PC-3 (cell line): ENCODE data around the gene CHID1.

Experiments
- EZH2 ChIP-seq: fragments of 300-600 bp; sonication (generic); IDR thresholded peaks from one replicate; pipeline ENCODE4 v1.6.1; 2017; ENCODE audit warnings: antibody characterized with exemption, mild to moderate bottlenecking, low read length; ENCODE audit not compliant: unreplicated experiment
- TF ChIP-seq, protein P1 (sequence below): fragments of 300-600 bp; sonication (generic); conservative IDR thresholded peaks from 2 replicates; pipeline ENCODE4 v1.5.1; 2017; ENCODE audit warnings: antibody characterized with exemption, low read depth, mild to moderate bottlenecking, low read length

DNA sequence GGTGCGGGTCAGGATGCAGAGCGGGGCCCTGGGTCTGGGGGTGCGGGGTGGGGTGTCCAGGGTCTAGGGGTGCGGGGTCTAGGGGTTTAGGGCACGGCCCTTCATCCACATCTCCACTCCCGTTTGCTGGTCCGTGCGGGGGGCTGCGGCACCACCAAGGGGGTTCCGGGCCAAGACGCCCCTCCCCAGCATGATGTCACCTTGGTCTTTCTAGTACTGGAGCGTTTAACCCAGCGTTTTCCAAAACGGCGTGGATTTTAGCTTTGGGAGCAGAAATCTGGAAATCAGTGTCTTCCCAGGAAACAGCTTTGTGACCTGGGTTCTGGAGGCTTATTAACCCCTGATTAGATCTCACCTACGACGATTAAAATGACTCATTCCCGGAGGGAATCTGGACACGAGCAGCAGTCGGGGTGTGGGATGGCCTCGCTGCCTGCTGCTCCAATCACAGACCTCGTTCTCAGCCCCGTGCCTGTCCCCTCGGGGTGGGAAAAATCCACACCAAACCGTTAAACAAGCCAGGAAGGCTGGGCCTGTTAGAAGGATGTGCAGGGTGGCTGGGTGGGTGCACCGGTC lies 15.8 kb upstream of the CHID1 start:
- TF ChIP-seq EZH2, result no peak
- TF ChIP-seq, protein P1, sequence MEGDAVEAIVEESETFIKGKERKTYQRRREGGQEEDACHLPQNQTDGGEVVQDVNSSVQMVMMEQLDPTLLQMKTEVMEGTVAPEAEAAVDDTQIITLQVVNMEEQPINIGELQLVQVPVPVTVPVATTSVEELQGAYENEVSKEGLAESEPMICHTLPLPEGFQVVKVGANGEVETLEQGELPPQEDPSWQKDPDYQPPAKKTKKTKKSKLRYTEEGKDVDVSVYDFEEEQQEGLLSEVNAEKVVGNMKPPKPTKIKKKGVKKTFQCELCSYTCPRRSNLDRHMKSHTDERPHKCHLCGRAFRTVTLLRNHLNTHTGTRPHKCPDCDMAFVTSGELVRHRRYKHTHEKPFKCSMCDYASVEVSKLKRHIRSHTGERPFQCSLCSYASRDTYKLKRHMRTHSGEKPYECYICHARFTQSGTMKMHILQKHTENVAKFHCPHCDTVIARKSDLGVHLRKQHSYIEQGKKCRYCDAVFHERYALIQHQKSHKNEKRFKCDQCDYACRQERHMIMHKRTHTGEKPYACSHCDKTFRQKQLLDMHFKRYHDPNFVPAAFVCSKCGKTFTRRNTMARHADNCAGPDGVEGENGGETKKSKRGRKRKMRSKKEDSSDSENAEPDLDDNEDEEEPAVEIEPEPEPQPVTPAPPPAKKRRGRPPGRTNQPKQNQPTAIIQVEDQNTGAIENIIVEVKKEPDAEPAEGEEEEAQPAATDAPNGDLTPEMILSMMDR, result no peak
